Right atrium auricular region (tissue), 2 donors: ENCODE measurements around the gene NAA25. TPM values are rescaled to one million over a fixed set of nuclear protein-coding genes. Genes with fewer than 3 reads are reported as not detected.
"Not testable (repeated sequence)": the region's sequence is repeated elsewhere in the genome, so short reads cannot be mapped to it uniquely, and the experiment has no call there.

ENCODE experiments used
- DNase-seq: peaks from one replicate; pipeline ENCODE4 v3.0.0-alpha.2; 2019; ENCODE audit warnings: low spot score
- H3K27ac ChIP-seq, 2 donors: fragments of 200-600 bp; sonication (generic); 1 replicate in 1 of 2; 2 replicates in 1 of 2; pipeline ENCODE4 v1.5.1; 2016 to 2019
- H3K27me3 ChIP-seq, 2 donors: fragments of 200-600 bp; sonication (generic); one replicate each; pipeline versions ENCODE4 v1.5.1 to v1.6.0; 2017 to 2019
- H3K36me3 ChIP-seq: fragments of 200-600 bp; sonication (generic); one replicate; pipeline ENCODE4 v1.5.1; 2016
- H3K4me1 ChIP-seq, 2 donors: fragments of 200-600 bp; sonication (generic); one replicate each; pipeline versions ENCODE4 v1.5.1 to v1.6.0; 2017 to 2019
- H3K4me3 ChIP-seq, 2 donors: fragments of 200-600 bp; sonication (generic); 1 replicate in 1 of 2; 2 replicates in 1 of 2; pipeline ENCODE4 v1.5.1; 2017 to 2019; ENCODE audit warnings: mild to moderate bottlenecking in 1 of 2, moderate library complexity in 1 of 2
- H3K9me3 ChIP-seq, 2 donors: fragments of 200-600 bp; sonication (generic); one replicate each; pipeline ENCODE4 v1.5.1; 2019
- total RNA-seq, 2 donors: library from RNA; depleted of rRNA; stranded (reverse); fragments of >200 nt; gene quantifications; one replicate each; pipeline ENCODE4 v1.1.0, GENCODE V29; 2016
- TF ChIP-seq, protein P1 (sequence below), 2 donors: fragments of 200-600 bp; sonication (generic); IDR thresholded peaks; one replicate each; pipeline ENCODE4 v1.5.1; 2019; ENCODE audit warnings: antibody characterized with exemption in 2 of 2

NAA25 gene
- total RNA-seq, 2 donors from 2014 or later, result 8.8 to 11.2 TPM

GRCh38 chr12:112112409-112113133, 4.0 kb upstream of the NAA25 start:
- TF ChIP-seq, protein P1, sequence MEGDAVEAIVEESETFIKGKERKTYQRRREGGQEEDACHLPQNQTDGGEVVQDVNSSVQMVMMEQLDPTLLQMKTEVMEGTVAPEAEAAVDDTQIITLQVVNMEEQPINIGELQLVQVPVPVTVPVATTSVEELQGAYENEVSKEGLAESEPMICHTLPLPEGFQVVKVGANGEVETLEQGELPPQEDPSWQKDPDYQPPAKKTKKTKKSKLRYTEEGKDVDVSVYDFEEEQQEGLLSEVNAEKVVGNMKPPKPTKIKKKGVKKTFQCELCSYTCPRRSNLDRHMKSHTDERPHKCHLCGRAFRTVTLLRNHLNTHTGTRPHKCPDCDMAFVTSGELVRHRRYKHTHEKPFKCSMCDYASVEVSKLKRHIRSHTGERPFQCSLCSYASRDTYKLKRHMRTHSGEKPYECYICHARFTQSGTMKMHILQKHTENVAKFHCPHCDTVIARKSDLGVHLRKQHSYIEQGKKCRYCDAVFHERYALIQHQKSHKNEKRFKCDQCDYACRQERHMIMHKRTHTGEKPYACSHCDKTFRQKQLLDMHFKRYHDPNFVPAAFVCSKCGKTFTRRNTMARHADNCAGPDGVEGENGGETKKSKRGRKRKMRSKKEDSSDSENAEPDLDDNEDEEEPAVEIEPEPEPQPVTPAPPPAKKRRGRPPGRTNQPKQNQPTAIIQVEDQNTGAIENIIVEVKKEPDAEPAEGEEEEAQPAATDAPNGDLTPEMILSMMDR (IDR thresholded peaks at IDR 0.05), result no peak
- Histone ChIP-seq H3K36me3 (no peaks in the 10 kb centered on the region), H3K27ac (no peak overlapping the region), H3K4me1 (peaks cover 0 to 29% of the 10 kb centered on the region in 2 donors), H3K27me3 (no peaks in the 10 kb centered on the region), H3K9me3 (no peaks in the 10 kb centered on the region), H3K4me3 (no peak overlapping the region)
- DNase-seq, result no peak

DNA sequence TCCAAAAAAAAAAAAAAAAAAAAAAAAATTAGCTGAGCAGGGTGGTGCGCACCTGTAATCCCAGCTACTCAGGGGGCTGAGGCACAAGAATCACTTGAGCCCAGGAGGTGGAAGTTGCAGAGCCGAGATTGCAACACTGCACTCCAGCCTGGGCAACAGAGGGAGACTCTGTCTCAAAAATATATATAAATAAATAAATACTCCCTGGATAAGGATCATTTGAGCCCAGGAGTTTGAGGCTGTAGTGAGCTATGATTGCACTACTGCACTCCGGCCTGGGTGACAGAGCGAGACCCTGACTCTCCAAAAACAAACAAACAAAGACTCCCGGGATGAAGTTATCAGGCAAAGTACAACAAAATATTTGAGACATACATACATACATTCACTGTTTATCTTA, 3.3 kb upstream of the NAA25 start:
- no peaks in the 10 kb centered on the region for H3K36me3 ChIP-seq
- no peaks in the 10 kb centered on the region for H3K27me3 ChIP-seq
- peak; percentile 52 for DNase-seq
- no peaks in the 10 kb centered on the region for H3K9me3 ChIP-seq
- H3K27ac ChIP-seq, result no peak overlapping the region
- peaks cover 0 to 29% of the 10 kb centered on the region in 2 donors for H3K4me1 ChIP-seq
- TF ChIP-seq, protein P1 (IDR thresholded peaks at IDR 0.05), result peak in 1 of 2 donors; percentile 28
- no peak overlapping the region for H3K4me3 ChIP-seq

DNA sequence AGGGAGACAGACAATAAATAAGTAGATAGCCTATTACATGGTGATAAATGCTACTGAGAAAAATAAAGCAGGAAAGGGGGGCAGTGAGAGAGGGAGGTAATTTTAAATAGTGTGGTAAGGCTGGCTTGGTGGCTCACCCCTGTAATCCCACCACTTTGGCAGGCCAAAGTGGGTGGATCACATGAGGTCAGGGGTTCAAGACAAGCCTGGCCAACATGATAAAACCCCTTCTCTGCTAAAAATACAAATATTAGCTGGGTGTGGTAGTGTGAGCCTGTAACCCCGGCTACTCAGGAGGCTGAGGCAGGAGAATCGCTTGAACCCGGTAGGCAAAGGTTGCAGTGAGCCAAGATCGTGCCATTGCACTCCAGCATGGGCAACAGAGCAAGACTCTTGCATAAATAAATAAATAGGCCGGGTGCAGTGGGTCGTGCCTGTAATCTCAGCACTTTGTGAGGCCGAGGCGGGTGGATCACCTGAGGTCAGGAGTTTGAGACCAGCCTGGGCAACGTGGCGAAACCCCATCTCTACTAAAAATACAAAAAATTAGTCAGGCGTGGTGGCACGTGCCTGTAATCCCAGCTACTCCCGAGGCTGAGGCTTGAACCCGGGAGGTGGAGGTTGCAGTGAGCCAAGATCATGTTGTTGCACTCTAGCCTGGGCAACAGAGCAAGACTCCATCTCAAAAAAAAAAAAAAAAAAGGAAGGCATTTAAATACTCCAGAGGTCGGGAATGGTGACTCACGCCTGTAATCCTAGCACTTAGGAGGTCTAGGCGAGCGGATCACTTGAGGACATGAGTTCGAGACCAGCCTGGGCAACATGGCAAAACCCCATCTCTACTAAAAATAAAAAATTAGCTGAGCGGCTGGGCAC, 2.4 kb upstream of the NAA25 start:
- H3K4me3 ChIP-seq, H3K27me3 ChIP-seq, H3K9me3 ChIP-seq, H3K36me3 ChIP-seq: not testable (repeated sequence)
- H3K27ac ChIP-seq, result peak overlapping the region in 1 of 2 donors; percentile 3
- peaks cover 0 to 28% of the 10 kb centered on the region in 2 donors for H3K4me1 ChIP-seq
- DNase-seq, result peak; percentile 54

GRCh38 chr12:112107306-112108201, 1.0 kb downstream of the NAA25 start:
- Histone ChIP-seq H3K4me1 (peaks cover 0 to 56% of the 10 kb centered on the region in 2 donors), H3K9me3 (no peaks in the 10 kb centered on the region), H3K36me3 (no peaks in the 10 kb centered on the region), H3K27me3 (no peaks in the 10 kb centered on the region), H3K27ac (peak overlapping the region; percentile 91 to 100), H3K4me3 (peak overlapping the region; percentile 60 to 80)
- TF ChIP-seq, protein P1 (IDR thresholded peaks at IDR 0.05), result no peak
- peak; percentile 57 for DNase-seq

- peaks cover 0 to 58% of the 10 kb centered on the region in 2 donors for H3K4me1 ChIP-seq
- H3K27ac ChIP-seq, result no peak overlapping the region
- no peak overlapping the region for H3K4me3 ChIP-seq
- no peak for DNase-seq
- peaks cover 7% of the 10 kb centered on the region for H3K36me3 ChIP-seq
- TF ChIP-seq, protein P1 (IDR thresholded peaks at IDR 0.05), result no peak
- H3K9me3 ChIP-seq, result no peaks in the 10 kb centered on the region
- H3K27me3 ChIP-seq, result no peaks in the 10 kb centered on the region
Measured at GRCh38 chr12:112105891-112106290, 2.7 kb downstream of the NAA25 start.
